IMR-90 (cell line): ENCODE data around the gene BCL11A. TPM values are rescaled to one million over a fixed set of nuclear protein-coding genes. Genes with fewer than 3 reads are reported as not detected.

ENCODE experiments used
- ATAC-seq: fragments of 200-7000 bp; cut with Tn5 transposase; 2 replicates; pipeline ENCODE4 v1.9.1; 2020; ENCODE audit warnings: low read depth, mild to moderate bottlenecking, moderate library complexity
- BruUV-seq: library from RNA; stranded (reverse); fragments of 400-500 nt; replicated peaks from 2 replicates; lab custom pipeline; 2021; lab: Mats Ljungman, UMichigan
- CTCF ChIA-PET: fragments of 300-600 bp; formaldehyde crosslinking; extraction: SDS; loops from one replicate; lab custom pipeline; 2021; ENCODE audit warnings: antibody characterized with exemption; lab: Yijun Ruan, JAX
- POLR2A ChIA-PET: fragments of 300-600 bp; sonication (Branson Sonifier 250); formaldehyde crosslinking; loops from one replicate; lab custom pipeline; 2022; ENCODE audit warnings: antibody characterized with exemption; ENCODE audit not compliant: unreplicated experiment; lab: Charles Lee
- DNase-seq: peaks from one replicate; pipeline ENCODE4 v3.0.0; 2013
- H2AFZ ChIP-seq: replicated peaks from 2 replicates; pipeline ENCODE3; 2013; ENCODE audit warnings: low read length, mild to moderate bottlenecking; ENCODE audit not compliant: poor library complexity
- H2AK5ac ChIP-seq: 2 replicates; pipeline ENCODE4 v1.6.1; 2013; ENCODE audit warnings: low read depth, low read length, inconsistent platforms
- H2AK9ac ChIP-seq: replicated peaks from 2 replicates; pipeline ENCODE3; 2013; ENCODE audit warnings: mild to moderate bottlenecking, low read depth, low read length, moderate library complexity; ENCODE audit not compliant: poor library complexity
- H2BK120ac ChIP-seq: 2 replicates; pipeline ENCODE4 v1.6.1; 2013; ENCODE audit warnings: low read depth, low read length, inconsistent platforms
- H2BK15ac ChIP-seq: 3 replicates; pipeline ENCODE4 v1.6.1; 2013; ENCODE audit warnings: low read depth, low read length, inconsistent platforms
- H2BK20ac ChIP-seq: 2 replicates; pipeline ENCODE4 v1.6.1; 2013; ENCODE audit warnings: low read depth, mild to moderate bottlenecking, inconsistent platforms, low read length, moderate library complexity
- H2BK5ac ChIP-seq: 2 replicates; pipeline ENCODE4 v1.6.1; 2013; ENCODE audit warnings: mild to moderate bottlenecking, low read depth, low read length, inconsistent platforms; ENCODE audit not compliant: poor library complexity, severe bottlenecking
- H3K14ac ChIP-seq: replicated peaks from 2 replicates; pipeline ENCODE4 v1.6.1; 2013; ENCODE audit warnings: low read depth, low read length, inconsistent platforms
- H3K18ac ChIP-seq: 2 replicates; pipeline ENCODE4 v1.6.1; 2013; ENCODE audit warnings: low read depth, low read length, control low read depth
- H3K23ac ChIP-seq: 2 replicates; pipeline ENCODE4 v1.6.1; 2013; ENCODE audit warnings: low read depth, low read length, inconsistent platforms
- H3K27ac ChIP-seq: 2 replicates; pipeline ENCODE4 v1.5.1; 2013; ENCODE audit warnings: mild to moderate bottlenecking, control low read depth, low read length; ENCODE audit not compliant: insufficient read depth
- H3K27me3 ChIP-seq: 2 replicates; pipeline ENCODE4 v1.6.1; 2013; ENCODE audit warnings: low read length; ENCODE audit not compliant: control insufficient read depth, insufficient read depth
- H3K36me3 ChIP-seq: 2 replicates; pipeline ENCODE4 v1.6.1; 2013; ENCODE audit warnings: low read length, mixed read lengths; ENCODE audit not compliant: control insufficient read depth, insufficient read depth
- H3K4ac ChIP-seq: 2 replicates; pipeline ENCODE4 v1.6.1; 2013; ENCODE audit warnings: low read depth, low read length, inconsistent platforms
- H3K4me1 ChIP-seq: 2 replicates; pipeline ENCODE4 v1.6.1; 2013; ENCODE audit warnings: low read length, mixed read lengths; ENCODE audit not compliant: control insufficient read depth, insufficient read depth
- H3K4me2 ChIP-seq: 2 replicates; pipeline ENCODE4 v1.6.1; 2013; ENCODE audit warnings: low read depth, mild to moderate bottlenecking, control low read depth, low read length, moderate library complexity
- H3K4me3 ChIP-seq: 2 replicates; pipeline ENCODE4 v1.5.1; 2013; ENCODE audit warnings: low read depth, mild to moderate bottlenecking, control low read depth, low read length, moderate library complexity; ENCODE audit not compliant: insufficient read depth
- H3K56ac ChIP-seq: 2 replicates; pipeline ENCODE4 v1.6.1; 2013; ENCODE audit warnings: low read length, inconsistent platforms; ENCODE audit not compliant: insufficient read depth; ENCODE audit errors: extremely low read depth
- H3K79me1 ChIP-seq, 2 experiments: 2 replicates each; pipeline ENCODE4 v1.6.1; 2013; ENCODE audit warnings: low read length in 2 of 2, inconsistent platforms in 1 of 2, low read depth in 1 of 2
- H3K9ac ChIP-seq: 2 replicates; pipeline ENCODE4 v1.6.1; 2013; ENCODE audit warnings: low read depth, low read length, control low read depth
- H3K9me1 ChIP-seq: 2 replicates; pipeline ENCODE4 v1.6.1; 2013; ENCODE audit warnings: low read length, inconsistent platforms; ENCODE audit not compliant: insufficient read depth
- H3K9me3 ChIP-seq: 2 replicates; pipeline ENCODE4 v1.6.1; 2013; ENCODE audit warnings: low read length; ENCODE audit not compliant: control insufficient read depth, insufficient read depth
- H4K20me1 ChIP-seq: 2 replicates; pipeline ENCODE4 v1.6.1; 2013; ENCODE audit warnings: low read length, inconsistent platforms; ENCODE audit not compliant: insufficient read depth
- H4K5ac ChIP-seq: 2 replicates; pipeline ENCODE4 v1.6.1; 2013; ENCODE audit warnings: mild to moderate bottlenecking, low read depth, low read length, control low read depth
- H4K8ac ChIP-seq, 2 experiments: 2 replicates each; pipeline ENCODE4 v1.6.1; 2013; ENCODE audit warnings: low read depth in 2 of 2, low read length in 2 of 2, control low read depth in 1 of 2, inconsistent platforms in 1 of 2
- H4K91ac ChIP-seq: 2 replicates; pipeline ENCODE4 v1.6.1; 2013; ENCODE audit warnings: low read depth, low read length, inconsistent platforms; ENCODE audit not compliant: insufficient read depth
- MAZ ChIP-seq: IDR thresholded peaks from 2 replicates; pipeline ENCODE4 v1.6.1; 2012; ENCODE audit warnings: low read depth, mild to moderate bottlenecking, low read length, improper control_type of control experiment, moderate library complexity, borderline replicate concordance
- WGBS, 2 experiments: methylation state at CpG; one replicate each; pipeline versions ENCODE4 v1.1.5 to v1.1.7; 2013; ENCODE audit warnings: missing lambda C conversion rate in 2 of 2; ENCODE audit not compliant: insufficient read length in 1 of 2; ENCODE audit errors: extremely low coverage in 2 of 2; 5-methylcytosine and 5-hydroxymethylcytosine counted together
- dilution Hi-C: fragments of 300-500 bp; cut with HindIII; formaldehyde crosslinking; loops from one replicate; pipeline ENCODE4 v1.14.3; 2018; ENCODE audit warnings: low sequenced_read_pairs; ENCODE audit not compliant: unreplicated experiment
- in situ Hi-C: fragments of 300-500 bp; cut with MboI; formaldehyde crosslinking; loops from 3 replicates; pipeline ENCODE4 v1.14.3; 2019; ENCODE audit warnings: low sequenced_read_pairs, inconsistent platforms, mixed read lengths
- intact Hi-C: fragments of 100-400 bp; cut with micrococcal nuclease; formaldehyde crosslinking; loops from 2 replicates; pipeline ENCODE4 v1.10.0; 2022
- polyA plus RNA-seq, 3 experiments: library from polyadenylated mRNA; depleted of rRNA; stranded (reverse); fragments of >200 nt; gene quantifications; 2 replicates each; pipeline ENCODE4 v1.2.3, GENCODE V29; 2012; ENCODE audit warnings: low replicate concordance in 1 of 3
- total RNA-seq: library from RNA; depleted of rRNA; stranded (reverse); fragments of >200 nt; gene quantifications from 2 replicates; pipeline ENCODE4 v1.2.3, GENCODE V29; 2012

Gene BCL11A
- total and polyA plus RNA-seq, 2 of the 4 experiments (the other 2 are of a cell fraction), result 1.0 to 1.1 TPM

GRCh38 chr2:60558536-60558935 lies 5.1 kb upstream of the BCL11A start:
- Histone ChIP-seq H4K5ac (no peak overlapping the region), H3K4me3 (no peak overlapping the region), H3K56ac (no peak overlapping the region), H2AFZ (no peak overlapping the region), H2AK5ac (no peak overlapping the region), H4K8ac (no peak overlapping the region), H3K4ac (no peak overlapping the region), H3K18ac (no peak overlapping the region), H3K36me3 (no peaks in the 10 kb centered on the region), H2BK5ac (no peak overlapping the region), H3K14ac (no peak overlapping the region), H2BK120ac (no peak overlapping the region), H2BK20ac (no peak overlapping the region), H4K91ac (no peak overlapping the region), H2BK15ac (no peak overlapping the region), H3K9me3 (no peaks in the 10 kb centered on the region), H3K9me1 (no peaks in the 10 kb centered on the region), H2AK9ac (no peak overlapping the region), H3K9ac (no peak overlapping the region), H3K4me2 (no peak overlapping the region), H3K27ac (no peak overlapping the region), H3K4me1 (no peaks in the 10 kb centered on the region), H3K27me3 (peaks cover 28% of the 10 kb centered on the region), H4K20me1 (no peaks in the 10 kb centered on the region), H3K23ac (no peak overlapping the region), H3K79me1 (no peaks in the 10 kb centered on the region)
- in situ Hi-C loops, result no loop called here
- DNase-seq (no peak), ATAC-seq (no peak)
- intact Hi-C loops, result loop anchor here (10.0 kb wide), 1 partner anchor 1984 kb away; no protein-coding TSS in a partner anchor
- BruUV-seq, result no TSS peak
- dilution Hi-C loops, result no loop called here
- POLR2A ChIA-PET, result no interaction called here
- CTCF ChIA-PET, result interaction anchor here (0.7 kb wide), 1 partner anchor 160 kb away, joined by 3 read pairs; no protein-coding TSS in a partner anchor
- no peak for TF ChIP-seq MAZ
- WGBS, 2 experiments, result no CpG with 5 or more reads among the region's 2 CpGs
